GM21526 (cell line): ENCODE measurements around the gene SLC22A7.
"Not testable (repeated sequence)": the region's sequence is repeated elsewhere in the genome, so short reads cannot be mapped to it uniquely, and the experiment has no call there.

Experiments used
- ATAC-seq: cut with Tn5 transposase; IDR thresholded peaks from one replicate; pipeline ENCODE4 v1.9.1; 2021; ENCODE audit warnings: moderate library complexity; ENCODE audit not compliant: unreplicated experiment, low FRiP score

Gene SLC22A7

GRCh38 chr6:43331470-43331869, 33.4 kb downstream of the SLC22A7 start:
- ATAC-seq = no peak

- ATAC-seq = no peak
Measured at GRCh38 chr6:43331891-43332290, 33.8 kb downstream of the SLC22A7 start.

GRCh38 chr6:43334466-43335095, 36.5 kb downstream of the SLC22A7 start:
- no peak for ATAC-seq

- ATAC-seq = no peak
Measured at GRCh38 chr6:43335469-43335868, 37.4 kb downstream of the SLC22A7 start.

- no peak for ATAC-seq
Measured at GRCh38 chr6:43336382-43336781, 38.3 kb downstream of the SLC22A7 start.

- ATAC-seq = no peak
Measured at GRCh38 chr6:43338243-43338642, 40.2 kb downstream of the SLC22A7 start.

- peak; percentile 73 for ATAC-seq
Measured at GRCh38 chr6:43339168-43339567, 41.1 kb downstream of the SLC22A7 start.

GRCh38 chr6:43346243-43346642, 48.2 kb downstream of the SLC22A7 start:
- not testable (repeated sequence) for ATAC-seq

GRCh38 chr6:43347021-43347420, 49.0 kb downstream of the SLC22A7 start:
- no peak for ATAC-seq

GRCh38 chr6:43347444-43347843, 49.4 kb downstream of the SLC22A7 start:
- no peak for ATAC-seq

- not testable (repeated sequence) for ATAC-seq
Measured at GRCh38 chr6:43351951-43352350, 53.9 kb downstream of the SLC22A7 start.
